HEK293 (cell line): ENCODE results near the gene HLA-DPA1.

Source experiments
- CTCF ChIA-PET: fragments of 350-600 bp; formaldehyde crosslinking; extraction: SDS; loops from one replicate; lab custom pipeline; 2021; ENCODE audit warnings: antibody characterized with exemption; lab: Yijun Ruan, JAX
- POLR2A ChIA-PET: fragments of 300-600 bp; formaldehyde crosslinking; extraction: SDS; loops from one replicate; lab custom pipeline; 2020; ENCODE audit warnings: antibody characterized with exemption, inconsistent platforms; lab: Yijun Ruan, JAX
- H3K27ac ChIP-seq: fragments of 200-500 bp; sonication (Bioruptor generic); 2 replicates; pipeline ENCODE4 v1.5.1; 2014; ENCODE audit warnings: low read depth, low read length, control low read depth, inconsistent platforms; ENCODE audit errors: extremely low read depth
- H3K36me3 ChIP-seq, 2 experiments: fragments of 200-500 bp in 1 of 2; sonication (Bioruptor generic) in 1 of 2; 1 replicate in 1 of 2; 2 replicates in 1 of 2; pipeline ENCODE4 v1.5.1; 2014 to 2017; ENCODE audit warnings: inconsistent platforms in 2 of 2, low read length in 2 of 2; ENCODE audit not compliant: control insufficient read depth in 2 of 2, insufficient read depth in 1 of 2
- H3K4me1 ChIP-seq: fragments of 200-500 bp; sonication (Bioruptor generic); 2 replicates; pipeline ENCODE4 v1.5.1; 2014; ENCODE audit warnings: mild to moderate bottlenecking, low read length, inconsistent platforms; ENCODE audit not compliant: control insufficient read depth, insufficient read depth
- H3K4me3 ChIP-seq: 2 replicates; pipeline ENCODE4 v1.5.1; 2011; ENCODE audit warnings: low read depth, mild to moderate bottlenecking, control low read depth, low read length, moderate library complexity
- H3K9me3 ChIP-seq: fragments of 200-500 bp; sonication (Bioruptor generic); 2 replicates; pipeline ENCODE4 v1.5.1; 2014; ENCODE audit warnings: low read depth, low read length, inconsistent platforms; ENCODE audit not compliant: control insufficient read depth, insufficient read depth
- EGR2 ChIP-seq: fragments of 450-650 bp; formaldehyde crosslinking; IDR thresholded peaks from 2 replicates; pipeline ENCODE4 v1.5.1; 2016; ENCODE audit warnings: low read depth, missing biosample characterization, missing genetic modification characterization
- IKZF3 ChIP-seq: fragments of 450-650 bp; IDR thresholded peaks from 2 replicates; pipeline ENCODE4 v1.5.0; 2018; ENCODE audit warnings: missing biosample characterization, mild to moderate bottlenecking, missing genetic modification characterization, moderate library complexity
- MEIS1 ChIP-seq: sonication (generic); formaldehyde crosslinking; IDR thresholded peaks from 2 replicates; pipeline ENCODE4 v1.8.1; 2022; ENCODE audit warnings: missing genetic modification reagents, mild to moderate bottlenecking, borderline replicate concordance
- MZF1 ChIP-seq: fragments of 450-650 bp; formaldehyde crosslinking; IDR thresholded peaks from 2 replicates; pipeline ENCODE4 v1.5.1; 2017; ENCODE audit warnings: missing biosample characterization, missing genetic modification characterization, borderline replicate concordance
- PRDM1 ChIP-seq: fragments of 450-650 bp; formaldehyde crosslinking; IDR thresholded peaks from 2 replicates; pipeline ENCODE4; 2016; ENCODE audit warnings: missing biosample characterization, missing genetic modification characterization
- TRIM28 ChIP-seq: IDR thresholded peaks from 2 replicates; pipeline ENCODE4 v1.6.1; 2011; ENCODE audit warnings: low read length, control low read depth, borderline replicate concordance
- ZNF112 ChIP-seq: fragments of 450-650 bp; formaldehyde crosslinking; IDR thresholded peaks from 2 replicates; pipeline ENCODE4 v1.5.0; 2017; ENCODE audit warnings: missing biosample characterization, missing genetic modification characterization
- ZNF16 ChIP-seq: fragments of 450-650 bp; formaldehyde crosslinking; IDR thresholded peaks from 2 replicates; pipeline ENCODE4 v1.5.1; 2016; ENCODE audit warnings: low read depth, missing biosample characterization, missing genetic modification characterization
- ZNF274 ChIP-seq, 2 experiments: fragments of 200-500 bp in 1 of 2; fragments of 450-650 bp in 1 of 2; sonication (Bioruptor generic) in 1 of 2; formaldehyde crosslinking in 1 of 2; IDR thresholded peaks; 2 replicates each; pipeline versions ENCODE4 v1.5.1 to v1.6.1; 2014 to 2016; ENCODE audit warnings: borderline replicate concordance in 1 of 2, inconsistent platforms in 1 of 2, low read length in 1 of 2, missing biosample characterization in 1 of 2, missing genetic modification characterization in 1 of 2
- ZNF292 ChIP-seq: fragments of 450-650 bp; formaldehyde crosslinking; IDR thresholded peaks from 2 replicates; pipeline ENCODE4 v1.5.1; 2016; ENCODE audit warnings: low read depth, missing biosample characterization, missing genetic modification characterization, borderline replicate concordance
- ZNF654 ChIP-seq: fragments of 450-650 bp; formaldehyde crosslinking; IDR thresholded peaks from 2 replicates; pipeline ENCODE4 v1.5.1; 2016; ENCODE audit warnings: low read depth, missing biosample characterization, missing genetic modification characterization
- TF ChIP-seq, protein P1 (sequence below): fragments of 450-650 bp; formaldehyde crosslinking; IDR thresholded peaks from 2 replicates; pipeline ENCODE4 v1.5.1; 2016; ENCODE audit warnings: missing biosample characterization, missing genetic modification characterization, borderline replicate concordance
- TF ChIP-seq, protein P2 (sequence below): fragments of 450-650 bp; formaldehyde crosslinking; IDR thresholded peaks from 2 replicates; pipeline ENCODE4 v1.5.0; 2017; ENCODE audit warnings: missing biosample characterization, missing genetic modification characterization, borderline replicate concordance
- TF ChIP-seq, protein P3 (sequence below): fragments of 450-650 bp; formaldehyde crosslinking; IDR thresholded peaks from 2 replicates; pipeline ENCODE4 v1.5.1; 2017; ENCODE audit warnings: missing biosample characterization, missing genetic modification characterization
- TF ChIP-seq, protein P4 (sequence below): fragments of 450-650 bp; formaldehyde crosslinking; conservative IDR thresholded peaks from 2 replicates; pipeline ENCODE4 v1.5.1; 2016; ENCODE audit warnings: low read depth, missing biosample characterization, missing genetic modification characterization

HLA-DPA1 gene

DNA sequence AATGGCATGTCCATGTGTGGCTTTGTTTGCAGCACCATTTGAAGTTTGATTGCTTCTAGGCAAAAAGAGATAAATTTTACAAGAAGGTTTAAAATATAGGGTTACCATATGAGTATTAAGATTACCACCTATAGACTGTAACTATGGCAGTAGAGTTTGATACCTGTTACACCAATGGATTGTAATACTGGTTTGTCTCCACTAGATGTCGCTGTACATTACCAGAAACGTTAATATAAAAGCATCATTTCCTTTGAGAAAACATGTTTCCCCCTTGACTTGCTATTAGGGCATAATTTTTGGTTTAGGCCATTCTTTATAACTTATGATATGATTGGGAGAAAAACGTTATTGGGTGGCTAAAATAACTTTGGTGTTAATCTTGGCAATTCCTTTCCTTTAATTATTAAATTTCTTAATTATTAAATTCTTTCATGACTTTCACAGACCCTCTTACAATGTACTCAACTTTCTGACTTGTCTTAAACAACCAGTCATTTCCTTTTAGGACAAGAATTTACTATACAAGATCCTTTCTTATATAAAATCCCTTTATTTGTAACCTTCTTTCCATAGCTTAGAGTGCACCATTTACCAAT lies 45.2 kb upstream of the HLA-DPA1 start (continued):
- TF ChIP-seq, protein P1, sequence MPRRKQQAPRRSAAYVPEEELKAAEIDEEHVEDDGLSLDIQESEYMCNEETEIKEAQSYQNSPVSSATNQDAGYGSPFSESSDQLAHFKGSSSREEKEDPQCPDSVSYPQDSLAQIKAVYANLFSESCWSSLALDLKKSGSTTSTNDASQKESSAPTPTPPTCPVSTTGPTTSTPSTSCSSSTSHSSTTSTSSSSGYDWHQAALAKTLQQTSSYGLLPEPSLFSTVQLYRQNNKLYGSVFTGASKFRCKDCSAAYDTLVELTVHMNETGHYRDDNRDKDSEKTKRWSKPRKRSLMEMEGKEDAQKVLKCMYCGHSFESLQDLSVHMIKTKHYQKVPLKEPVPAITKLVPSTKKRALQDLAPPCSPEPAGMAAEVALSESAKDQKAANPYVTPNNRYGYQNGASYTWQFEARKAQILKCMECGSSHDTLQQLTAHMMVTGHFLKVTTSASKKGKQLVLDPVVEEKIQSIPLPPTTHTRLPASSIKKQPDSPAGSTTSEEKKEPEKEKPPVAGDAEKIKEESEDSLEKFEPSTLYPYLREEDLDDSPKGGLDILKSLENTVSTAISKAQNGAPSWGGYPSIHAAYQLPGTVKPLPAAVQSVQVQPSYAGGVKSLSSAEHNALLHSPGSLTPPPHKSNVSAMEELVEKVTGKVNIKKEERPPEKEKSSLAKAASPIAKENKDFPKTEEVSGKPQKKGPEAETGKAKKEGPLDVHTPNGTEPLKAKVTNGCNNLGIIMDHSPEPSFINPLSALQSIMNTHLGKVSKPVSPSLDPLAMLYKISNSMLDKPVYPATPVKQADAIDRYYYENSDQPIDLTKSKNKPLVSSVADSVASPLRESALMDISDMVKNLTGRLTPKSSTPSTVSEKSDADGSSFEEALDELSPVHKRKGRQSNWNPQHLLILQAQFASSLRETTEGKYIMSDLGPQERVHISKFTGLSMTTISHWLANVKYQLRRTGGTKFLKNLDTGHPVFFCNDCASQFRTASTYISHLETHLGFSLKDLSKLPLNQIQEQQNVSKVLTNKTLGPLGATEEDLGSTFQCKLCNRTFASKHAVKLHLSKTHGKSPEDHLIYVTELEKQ (tag by site-specific recombination) = no peak
- TF ChIP-seq MZF1 (no peak), ZNF112 (no peak), MEIS1 (no peak), PRDM1 (no peak), ZNF654 (tag by site-specific recombination) (peak; percentile 77)
- TF ChIP-seq, all 188 proteins: peak for 5

DNA sequence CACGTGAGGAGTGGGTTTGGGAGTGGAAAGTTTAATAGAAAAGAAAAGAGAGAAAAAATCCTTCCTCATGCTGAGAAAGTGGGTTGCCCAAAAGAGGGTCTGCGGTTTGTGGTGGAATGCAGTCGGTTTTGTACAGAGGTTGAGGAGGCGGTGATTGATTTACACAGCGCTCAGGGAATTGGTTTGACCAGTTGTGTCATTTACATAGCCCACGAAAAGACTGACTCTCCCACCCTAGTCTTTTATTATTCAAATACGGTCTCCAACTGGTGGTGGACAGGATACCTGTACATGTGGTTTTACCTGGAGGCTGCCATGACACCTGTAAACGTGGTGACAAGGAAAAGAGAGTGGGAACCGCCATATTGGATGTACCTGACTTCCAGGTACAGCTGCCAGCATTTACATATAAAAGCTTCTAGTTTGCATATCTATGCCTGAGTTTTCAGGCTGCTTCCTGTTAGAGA lies 44.4 kb upstream of the HLA-DPA1 start:
- POLR2A ChIA-PET = no interaction called here
- TF ChIP-seq IKZF3 (tag by site-specific recombination) = no peak
- TF ChIP-seq EGR2 (tag by site-specific recombination) = no peak
- no peak for TF ChIP-seq ZNF16 (tag by site-specific recombination)
- TF ChIP-seq, protein P2, sequence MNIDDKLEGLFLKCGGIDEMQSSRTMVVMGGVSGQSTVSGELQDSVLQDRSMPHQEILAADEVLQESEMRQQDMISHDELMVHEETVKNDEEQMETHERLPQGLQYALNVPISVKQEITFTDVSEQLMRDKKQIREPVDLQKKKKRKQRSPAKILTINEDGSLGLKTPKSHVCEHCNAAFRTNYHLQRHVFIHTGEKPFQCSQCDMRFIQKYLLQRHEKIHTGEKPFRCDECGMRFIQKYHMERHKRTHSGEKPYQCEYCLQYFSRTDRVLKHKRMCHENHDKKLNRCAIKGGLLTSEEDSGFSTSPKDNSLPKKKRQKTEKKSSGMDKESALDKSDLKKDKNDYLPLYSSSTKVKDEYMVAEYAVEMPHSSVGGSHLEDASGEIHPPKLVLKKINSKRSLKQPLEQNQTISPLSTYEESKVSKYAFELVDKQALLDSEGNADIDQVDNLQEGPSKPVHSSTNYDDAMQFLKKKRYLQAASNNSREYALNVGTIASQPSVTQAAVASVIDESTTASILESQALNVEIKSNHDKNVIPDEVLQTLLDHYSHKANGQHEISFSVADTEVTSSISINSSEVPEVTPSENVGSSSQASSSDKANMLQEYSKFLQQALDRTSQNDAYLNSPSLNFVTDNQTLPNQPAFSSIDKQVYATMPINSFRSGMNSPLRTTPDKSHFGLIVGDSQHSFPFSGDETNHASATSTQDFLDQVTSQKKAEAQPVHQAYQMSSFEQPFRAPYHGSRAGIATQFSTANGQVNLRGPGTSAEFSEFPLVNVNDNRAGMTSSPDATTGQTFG (tag by site-specific recombination) = no peak
- no peak for TF ChIP-seq ZNF274 (IDR thresholded peaks at IDR 0.05; ENCODE audit: low read length)
- TF ChIP-seq ZNF274 (tag by site-specific recombination; IDR thresholded peaks at IDR 0.05; ENCODE audit: borderline replicate concordance) = no peak
- TF ChIP-seq TRIM28 = no peak
- TF ChIP-seq ZNF292 = no peak
- TF ChIP-seq, all 188 proteins: peak for 0
- H3K27ac ChIP-seq = no peak overlapping the region
- H3K9me3 ChIP-seq = no peaks in the 10 kb centered on the region
- H3K36me3 ChIP-seq = no peaks in the 10 kb centered on the region
- no peak overlapping the region for H3K4me3 ChIP-seq
- no peaks in the 10 kb centered on the region for H3K4me1 ChIP-seq
- CTCF ChIA-PET = interaction anchor here (0.6 to 6.7 kb wide), 12 partner anchors 7 to 994 kb away, joined by 3 to 77 read pairs (median 4); no protein-coding TSS in a partner anchor

DNA sequence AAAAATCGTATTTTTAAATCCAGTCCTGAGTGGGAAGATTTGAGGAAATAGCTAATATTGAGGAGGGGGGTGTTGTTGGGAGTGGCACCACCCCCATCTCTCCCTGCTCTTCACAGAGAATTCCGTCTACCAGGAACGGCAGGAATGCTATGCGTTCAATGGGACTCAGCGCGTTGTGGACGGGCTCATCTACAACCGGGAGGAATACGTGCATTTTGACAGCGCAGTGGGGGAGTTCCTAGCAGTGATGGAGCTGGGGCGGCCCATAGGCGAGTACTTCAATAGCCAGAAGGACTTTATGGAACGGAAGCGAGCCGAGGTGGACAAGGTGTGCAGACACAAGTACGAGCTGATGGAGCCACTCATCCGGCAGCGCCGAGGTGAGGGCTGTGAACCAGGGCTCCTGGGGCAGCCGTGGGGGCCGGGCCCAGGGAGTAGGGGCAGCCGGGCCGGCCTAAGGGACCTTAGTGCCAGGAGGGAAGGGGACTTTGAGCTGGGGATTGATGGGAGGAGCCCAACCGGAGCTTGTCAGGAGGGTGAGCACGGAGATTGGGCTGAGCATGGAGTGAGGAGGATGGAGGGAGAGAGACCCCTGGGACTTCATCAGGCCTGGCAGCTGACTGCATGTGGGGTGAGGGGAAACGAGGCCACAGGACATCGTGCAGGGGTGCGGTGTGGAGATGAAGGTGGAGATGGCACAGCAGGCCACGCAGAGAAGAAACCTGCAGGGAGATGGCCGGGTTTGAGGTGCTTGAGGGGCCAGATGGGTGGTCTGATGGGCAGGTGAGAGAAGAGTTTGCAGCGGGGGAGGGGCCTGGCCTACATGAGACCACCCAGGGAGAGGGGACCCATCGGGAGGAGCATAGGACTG lies 43.6 kb upstream of the HLA-DPA1 start:
- no peaks in the 10 kb centered on the region for H3K9me3 ChIP-seq
- no peak overlapping the region for H3K4me3 ChIP-seq
- no peaks in the 10 kb centered on the region for H3K36me3 ChIP-seq
- H3K4me1 ChIP-seq = no peaks in the 10 kb centered on the region
- ChIA-PET POLR2A (no interaction called here), CTCF (interaction anchor here (0.6 to 6.7 kb wide), 16 partner anchors 8 to 172 kb away, joined by 3 to 77 read pairs (median 6); partner anchors contain the start of gene WDR46)
- H3K27ac ChIP-seq = no peak overlapping the region
- TF ChIP-seq, protein P3, sequence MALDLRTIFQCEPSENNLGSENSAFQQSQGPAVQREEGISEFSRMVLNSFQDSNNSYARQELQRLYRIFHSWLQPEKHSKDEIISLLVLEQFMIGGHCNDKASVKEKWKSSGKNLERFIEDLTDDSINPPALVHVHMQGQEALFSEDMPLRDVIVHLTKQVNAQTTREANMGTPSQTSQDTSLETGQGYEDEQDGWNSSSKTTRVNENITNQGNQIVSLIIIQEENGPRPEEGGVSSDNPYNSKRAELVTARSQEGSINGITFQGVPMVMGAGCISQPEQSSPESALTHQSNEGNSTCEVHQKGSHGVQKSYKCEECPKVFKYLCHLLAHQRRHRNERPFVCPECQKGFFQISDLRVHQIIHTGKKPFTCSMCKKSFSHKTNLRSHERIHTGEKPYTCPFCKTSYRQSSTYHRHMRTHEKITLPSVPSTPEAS = no peak
- TF ChIP-seq, protein P4, sequence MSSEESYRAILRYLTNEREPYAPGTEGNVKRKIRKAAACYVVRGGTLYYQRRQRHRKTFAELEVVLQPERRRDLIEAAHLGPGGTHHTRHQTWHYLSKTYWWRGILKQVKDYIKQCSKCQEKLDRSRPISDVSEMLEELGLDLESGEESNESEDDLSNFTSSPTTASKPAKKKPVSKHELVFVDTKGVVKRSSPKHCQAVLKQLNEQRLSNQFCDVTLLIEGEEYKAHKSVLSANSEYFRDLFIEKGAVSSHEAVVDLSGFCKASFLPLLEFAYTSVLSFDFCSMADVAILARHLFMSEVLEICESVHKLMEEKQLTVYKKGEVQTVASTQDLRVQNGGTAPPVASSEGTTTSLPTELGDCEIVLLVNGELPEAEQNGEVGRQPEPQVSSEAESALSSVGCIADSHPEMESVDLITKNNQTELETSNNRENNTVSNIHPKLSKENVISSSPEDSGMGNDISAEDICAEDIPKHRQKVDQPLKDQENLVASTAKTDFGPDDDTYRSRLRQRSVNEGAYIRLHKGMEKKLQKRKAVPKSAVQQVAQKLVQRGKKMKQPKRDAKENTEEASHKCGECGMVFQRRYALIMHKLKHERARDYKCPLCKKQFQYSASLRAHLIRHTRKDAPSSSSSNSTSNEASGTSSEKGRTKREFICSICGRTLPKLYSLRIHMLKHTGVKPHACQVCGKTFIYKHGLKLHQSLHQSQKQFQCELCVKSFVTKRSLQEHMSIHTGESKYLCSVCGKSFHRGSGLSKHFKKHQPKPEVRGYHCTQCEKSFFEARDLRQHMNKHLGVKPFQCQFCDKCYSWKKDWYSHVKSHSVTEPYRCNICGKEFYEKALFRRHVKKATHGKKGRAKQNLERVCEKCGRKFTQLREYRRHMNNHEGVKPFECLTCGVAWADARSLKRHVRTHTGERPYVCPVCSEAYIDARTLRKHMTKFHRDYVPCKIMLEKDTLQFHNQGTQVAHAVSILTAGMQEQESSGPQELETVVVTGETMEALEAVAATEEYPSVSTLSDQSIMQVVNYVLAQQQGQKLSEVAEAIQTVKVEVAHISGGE (tag by site-specific recombination) = no peak
